ENCODE measurements around the gene PIEZO2.

PIEZO2 gene

GRCh38 chr18:10736984-10737383 is 412.4 kb downstream of the PIEZO2 start:
- no peak for TF ChIP-seq CTCF (IDR thresholded peaks at IDR 0.05; ENCODE audit: insufficient read depth, missing control alignments)
- no peak for FAIRE-seq
- no peak for DNase-seq (ENCODE audit: insufficient read length, low spot score)

GRCh38 chr18:10732990-10733389 is 416.4 kb downstream of the PIEZO2 start:
- FAIRE-seq: no peak

GRCh38 chr18:10727477-10727876 is 421.9 kb downstream of the PIEZO2 start:
- FAIRE-seq: no peak
- TF ChIP-seq CTCF (IDR thresholded peaks at IDR 0.05; ENCODE audit: insufficient read depth, missing control alignments): no peak
- DNase-seq (ENCODE audit: insufficient read length, low spot score): no peak

More at GRCh38 chr18:10732990-10733389, 416.4 kb downstream of the PIEZO2 start:
- no peak for DNase-seq (ENCODE audit: insufficient read length, low spot score)
- no peak for TF ChIP-seq CTCF (IDR thresholded peaks at IDR 0.05; ENCODE audit: insufficient read depth, missing control alignments)

- TF ChIP-seq CTCF (IDR thresholded peaks at IDR 0.05; ENCODE audit: insufficient read depth, missing control alignments): no peak
- FAIRE-seq (no peak), DNase-seq (ENCODE audit: insufficient read length, low spot score) (no peak)
Measured at GRCh38 chr18:10726198-10727068, 422.9 kb downstream of the PIEZO2 start.

- TF ChIP-seq CTCF (IDR thresholded peaks at IDR 0.05; ENCODE audit: insufficient read depth, missing control alignments): no peak
- DNase-seq (ENCODE audit: insufficient read length, low spot score) (no peak), FAIRE-seq (no peak)
Measured at GRCh38 chr18:10724666-10725065, 424.7 kb downstream of the PIEZO2 start.

- TF ChIP-seq CTCF (IDR thresholded peaks at IDR 0.05; ENCODE audit: insufficient read depth, missing control alignments): no peak
- DNase-seq (ENCODE audit: insufficient read length, low spot score) (no peak), FAIRE-seq (no peak)
Measured at GRCh38 chr18:10723496-10723895, 425.9 kb downstream of the PIEZO2 start.

- DNase-seq (ENCODE audit: insufficient read length, low spot score): no peak
- FAIRE-seq: no peak
- no peak for TF ChIP-seq CTCF (IDR thresholded peaks at IDR 0.05; ENCODE audit: insufficient read depth, missing control alignments)
Measured at GRCh38 chr18:10718809-10719208, 430.6 kb downstream of the PIEZO2 start.

Data from D721Med (cell line).